H9 (cell line): ENCODE data around the gene PLXNA2. TPM values are rescaled to one million over a fixed set of nuclear protein-coding genes. Genes with fewer than 3 reads are reported as not detected.

Experiments used
- DNase-seq: peaks from one replicate; pipeline ENCODE4 v3.0.0-alpha.2; 2017
- H2AFZ ChIP-seq: one replicate; pipeline ENCODE4 v1.6.1; 2013; ENCODE audit warnings: mild to moderate bottlenecking, low read length, control low read depth, moderate library complexity
- H2AK5ac ChIP-seq: 2 replicates; pipeline ENCODE4 v1.6.1; 2013; ENCODE audit warnings: low read length, control low read depth, mixed read lengths; ENCODE audit not compliant: insufficient read length
- H2BK120ac ChIP-seq: one replicate; pipeline ENCODE4 v1.6.1; 2013; ENCODE audit warnings: low read depth, mild to moderate bottlenecking, low read length, control low read depth, inconsistent platforms; ENCODE audit not compliant: poor library complexity, severe bottlenecking
- H2BK12ac ChIP-seq: 2 replicates; pipeline ENCODE4 v1.6.1; 2013; ENCODE audit warnings: low read length, control low read depth, mixed read lengths, low read depth; ENCODE audit not compliant: insufficient read length
- H2BK15ac ChIP-seq: 2 replicates; pipeline ENCODE4 v1.6.1; 2013; ENCODE audit warnings: low read depth, low read length, control low read depth
- H2BK20ac ChIP-seq: one replicate; pipeline ENCODE4 v1.6.1; 2013; ENCODE audit warnings: low read depth, mild to moderate bottlenecking, low read length, control low read depth, inconsistent platforms; ENCODE audit not compliant: poor library complexity, severe bottlenecking
- H2BK5ac ChIP-seq: 2 replicates; pipeline ENCODE4 v1.6.1; 2013; ENCODE audit warnings: low read length, control low read depth, mixed read lengths; ENCODE audit not compliant: insufficient read length
- H3K14ac ChIP-seq: 2 replicates; pipeline ENCODE4 v1.6.1; 2013; ENCODE audit warnings: low read length, control low read depth; ENCODE audit not compliant: insufficient read depth
- H3K18ac ChIP-seq: 2 replicates; pipeline ENCODE4 v1.6.1; 2013; ENCODE audit warnings: low read depth, mild to moderate bottlenecking, mixed read lengths, low read length, control low read depth; ENCODE audit not compliant: insufficient read length
- H3K23ac ChIP-seq: 2 replicates; pipeline ENCODE4 v1.6.1; 2013; ENCODE audit warnings: low read length, control low read depth, mixed read lengths, low read depth; ENCODE audit not compliant: insufficient read length
- H3K23me2 ChIP-seq: 2 replicates; pipeline ENCODE4 v1.6.1; 2013; ENCODE audit warnings: low read depth, mild to moderate bottlenecking, mixed read lengths, low read length, control low read depth; ENCODE audit not compliant: insufficient read length, poor library complexity, severe bottlenecking
- H3K27ac ChIP-seq: 2 replicates; pipeline ENCODE4 v1.5.1; 2013; ENCODE audit warnings: low read length, control low read depth, mixed read lengths, low read depth; ENCODE audit not compliant: insufficient read length
- H3K27me3 ChIP-seq: 2 replicates; pipeline ENCODE4 v1.6.1; 2013; ENCODE audit warnings: low read length, control low read depth, inconsistent platforms; ENCODE audit not compliant: insufficient read depth
- H3K4ac ChIP-seq: 2 replicates; pipeline ENCODE4 v1.6.1; 2013; ENCODE audit warnings: low read depth, mild to moderate bottlenecking, control low read depth, inconsistent platforms, low read length, moderate library complexity
- H3K4me1 ChIP-seq: 2 replicates; pipeline ENCODE4 v1.6.1; 2013; ENCODE audit warnings: low read length, control low read depth, inconsistent platforms; ENCODE audit not compliant: insufficient read depth
- H3K4me2 ChIP-seq: 2 replicates; pipeline ENCODE4 v1.6.1; 2013; ENCODE audit warnings: low read length, control low read depth, mixed read lengths; ENCODE audit not compliant: insufficient read length, insufficient read depth
- H3K56ac ChIP-seq: 2 replicates; pipeline ENCODE4 v1.6.1; 2013; ENCODE audit warnings: low read depth, mild to moderate bottlenecking, mixed read lengths, low read length, control low read depth; ENCODE audit not compliant: insufficient read length
- H3K79me1 ChIP-seq: 2 replicates; pipeline ENCODE4 v1.6.1; 2013; ENCODE audit warnings: low read depth, mild to moderate bottlenecking, moderate library complexity, low read length, control low read depth, inconsistent platforms; ENCODE audit not compliant: insufficient read depth, poor library complexity, severe bottlenecking
- H3K79me2 ChIP-seq: 2 replicates; pipeline ENCODE4 v1.6.1; 2013; ENCODE audit warnings: low read length, control low read depth, inconsistent platforms; ENCODE audit not compliant: insufficient read depth
- H3K9ac ChIP-seq: 2 replicates; pipeline ENCODE4 v1.6.1; 2013; ENCODE audit warnings: low read length, control low read depth, mixed read lengths; ENCODE audit not compliant: insufficient read length; ENCODE audit errors: extremely low read depth
- H3K9me3 ChIP-seq: one replicate; pipeline ENCODE4 v1.6.1; 2013; ENCODE audit warnings: low read depth, low read length, inconsistent platforms; ENCODE audit not compliant: control insufficient read depth
- H3T11ph ChIP-seq: one replicate; pipeline ENCODE4 v1.6.1; 2013; ENCODE audit warnings: mild to moderate bottlenecking, low read length, control low read depth, inconsistent platforms
- H4K20me1 ChIP-seq: one replicate; pipeline ENCODE4 v1.6.1; 2013; ENCODE audit not compliant: control insufficient read depth, insufficient read length, insufficient read depth
- H4K5ac ChIP-seq: 2 replicates; pipeline ENCODE4 v1.6.1; 2013; ENCODE audit warnings: low read depth, mild to moderate bottlenecking, mixed read lengths, low read length, control low read depth; ENCODE audit not compliant: insufficient read length
- H4K8ac ChIP-seq: replicated peaks from 2 replicates; pipeline ENCODE4 v1.6.1; 2013; ENCODE audit warnings: low read length, control low read depth, mixed read lengths, low read depth; ENCODE audit not compliant: insufficient read length
- H4K91ac ChIP-seq: 2 replicates; pipeline ENCODE4 v1.6.1; 2013; ENCODE audit warnings: low read depth, mild to moderate bottlenecking, moderate library complexity, mixed read lengths, low read length, control low read depth; ENCODE audit not compliant: insufficient read length
- H3K27ac Mint-ChIP-seq, 3 experiments: 2 replicates in 2 of 3; 3 replicates in 1 of 3; pipeline ENCODE4 v1.8.0; 2020 to 2021; ENCODE audit warnings: mixed read lengths in 3 of 3, mild to moderate bottlenecking in 1 of 3, moderate library complexity in 1 of 3
- H3K27me3 Mint-ChIP-seq: 2 replicates; pipeline ENCODE4 v1.8.0; 2021; ENCODE audit warnings: low read depth, mild to moderate bottlenecking, moderate library complexity, mixed read lengths
- H3K36me3 Mint-ChIP-seq, 3 experiments: 2 replicates in 2 of 3; 3 replicates in 1 of 3; pipeline ENCODE4 v1.8.0; 2020 to 2021; ENCODE audit warnings: low read depth in 3 of 3, mixed read lengths in 3 of 3; ENCODE audit not compliant: insufficient read depth in 1 of 3
- H3K4me1 Mint-ChIP-seq, 2 experiments: 2 replicates each; pipeline ENCODE4 v1.8.0; 2020; ENCODE audit warnings: mixed read lengths in 2 of 2
- H3K4me3 Mint-ChIP-seq, 2 experiments: 2 replicates in 1 of 2; 3 replicates in 1 of 2; pipeline ENCODE4 v1.8.0; 2020 to 2021; ENCODE audit warnings: mild to moderate bottlenecking in 2 of 2, mixed read lengths in 2 of 2, moderate library complexity in 1 of 2
- H3K9me3 Mint-ChIP-seq, 2 experiments: 2 replicates in 1 of 2; 3 replicates in 1 of 2; pipeline ENCODE4 v1.8.0; 2020; ENCODE audit warnings: mild to moderate bottlenecking in 2 of 2, mixed read lengths in 2 of 2, moderate library complexity in 1 of 2
- CTCF ChIP-seq: fragments of 200-600 bp; sonication (generic); conservative IDR thresholded peaks from 3 replicates; pipeline ENCODE4 v1.8.0; 2021; ENCODE audit warnings: antibody characterized with exemption, mild to moderate bottlenecking
- WGBS: extraction: QIAGEN DNeasy Blood & Tissue Kit; methylation state at CpG from one replicate; pipeline ENCODE4 v1.1.7; 2013; ENCODE audit warnings: missing lambda C conversion rate, low lambda C conversion rate, mixed read lengths; ENCODE audit not compliant: insufficient read length; ENCODE audit errors: extremely low coverage; 5-methylcytosine and 5-hydroxymethylcytosine counted together
- total RNA-seq: library from RNA; stranded (reverse); gene quantifications from 2 replicates; pipeline ENCODE4 v1.2.1, GENCODE V29; 2021

PLXNA2 gene
- total RNA-seq, 1 experiment from 2014 or later: 0.57 TPM

GRCh38 chr1:208291923-208292711, 47.9 kb upstream of the PLXNA2 start:
- H3K4me3 Mint-ChIP-seq: no peak overlapping the region
- Histone ChIP-seq H2BK15ac (no peak overlapping the region), H2AFZ (no peak overlapping the region), H2BK5ac (no peak overlapping the region), H4K20me1 (no peaks in the 10 kb centered on the region), H3T11ph (no peak overlapping the region), H3K27me3 (no peaks in the 10 kb centered on the region), H4K5ac (no peak overlapping the region), H3K9ac (no peak overlapping the region), H3K4ac (no peak overlapping the region), H3K18ac (no peak overlapping the region), H3K56ac (no peak overlapping the region), H3K4me2 (no peak overlapping the region), H3K14ac (no peak overlapping the region), H2BK12ac (no peak overlapping the region), H2BK20ac (no peak overlapping the region), H3K79me1 (no peaks in the 10 kb centered on the region), H3K9me3 (no peaks in the 10 kb centered on the region), H3K27ac (no peak overlapping the region), H3K23ac (no peak overlapping the region), H2BK120ac (no peak overlapping the region), H2AK5ac (no peak overlapping the region), H3K79me2 (no peaks in the 10 kb centered on the region), H4K91ac (no peak overlapping the region), H4K8ac (no peak overlapping the region), H3K23me2 (peaks cover 3% of the 10 kb centered on the region), H3K4me1 (peaks cover 9% of the 10 kb centered on the region; the same call in 1 of the 2 replicates)
- H3K27ac Mint-ChIP-seq: no peak overlapping the region
- H3K4me1 Mint-ChIP-seq: peaks cover 26 to 27% of the 10 kb centered on the region in 2 experiments
- no peaks in the 10 kb centered on the region for H3K36me3 Mint-ChIP-seq
- TF ChIP-seq CTCF: no peak
- no peaks in the 10 kb centered on the region for H3K9me3 Mint-ChIP-seq
- WGBS: no CpG with 5 or more reads among the region's 4 CpGs
- no peak for DNase-seq
- no peaks in the 10 kb centered on the region for H3K27me3 Mint-ChIP-seq
